GM18502 (cell line): ENCODE results near the gene GDF10.

Experiments
- ATAC-seq: cut with Tn5 transposase; IDR thresholded peaks from one replicate; pipeline ENCODE4 v1.9.1; 2021; ENCODE audit warnings: mild to moderate bottlenecking; ENCODE audit not compliant: unreplicated experiment, poor library complexity

GDF10 gene

GRCh38 chr10:47349941-47350371, 50.0 kb downstream of the GDF10 start:
- no peak for ATAC-seq

DNA sequence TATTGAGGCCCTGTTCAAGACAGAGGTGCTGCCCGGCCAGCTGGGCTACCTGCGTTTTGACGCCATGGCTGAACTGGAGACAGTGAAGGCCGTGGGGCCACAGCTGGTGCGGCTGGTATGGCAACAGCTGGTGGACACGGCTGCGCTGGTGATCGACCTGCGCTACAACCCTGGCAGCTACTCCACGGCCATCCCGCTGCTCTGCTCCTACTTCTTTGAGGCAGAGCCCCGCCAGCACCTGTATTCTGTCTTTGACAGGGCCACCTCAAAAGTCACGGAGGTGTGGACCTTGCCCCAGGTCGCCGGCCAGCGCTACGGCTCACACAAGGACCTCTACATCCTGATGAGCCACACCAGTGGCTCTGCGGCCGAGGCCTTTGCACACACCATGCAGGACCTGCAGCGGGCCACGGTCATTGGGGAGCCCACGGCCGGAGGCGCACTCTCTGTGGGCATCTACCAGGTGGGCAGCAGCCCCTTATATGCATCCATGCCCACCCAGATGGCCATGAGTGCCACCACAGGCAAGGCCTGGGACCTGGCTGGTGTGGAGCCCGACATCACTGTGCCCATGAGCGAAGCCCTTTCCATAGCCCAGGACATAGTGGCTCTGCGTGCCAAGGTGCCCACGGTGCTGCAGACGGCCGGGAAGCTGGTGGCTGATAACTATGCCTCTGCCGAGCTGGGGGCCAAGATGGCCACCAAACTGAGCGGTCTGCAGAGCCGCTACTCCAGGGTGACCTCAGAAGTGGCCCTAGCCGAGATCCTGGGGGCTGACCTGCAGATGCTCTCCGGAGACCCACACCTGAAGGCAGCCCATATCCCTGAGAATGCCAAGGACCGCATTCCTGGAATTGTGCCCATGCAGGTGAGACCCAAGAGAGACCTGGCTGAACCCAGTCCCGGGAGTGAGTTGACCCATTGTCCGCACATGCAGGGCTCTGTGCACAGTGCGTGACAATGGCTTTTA, 51.0 kb downstream of the GDF10 start:
- ATAC-seq: no peak

GRCh38 chr10:47351899-47352815, 52.2 kb downstream of the GDF10 start:
- ATAC-seq: no peak

GRCh38 chr10:47353351-47353750, 53.4 kb downstream of the GDF10 start:
- no peak for ATAC-seq

GRCh38 chr10:47354165-47354564, 54.2 kb downstream of the GDF10 start:
- ATAC-seq: no peak

- ATAC-seq: no peak
Observed at GRCh38 chr10:47354900-47355299, 54.9 kb downstream of the GDF10 start.

GRCh38 chr10:47356708-47357107, 56.7 kb downstream of the GDF10 start:
- no peak for ATAC-seq

DNA sequence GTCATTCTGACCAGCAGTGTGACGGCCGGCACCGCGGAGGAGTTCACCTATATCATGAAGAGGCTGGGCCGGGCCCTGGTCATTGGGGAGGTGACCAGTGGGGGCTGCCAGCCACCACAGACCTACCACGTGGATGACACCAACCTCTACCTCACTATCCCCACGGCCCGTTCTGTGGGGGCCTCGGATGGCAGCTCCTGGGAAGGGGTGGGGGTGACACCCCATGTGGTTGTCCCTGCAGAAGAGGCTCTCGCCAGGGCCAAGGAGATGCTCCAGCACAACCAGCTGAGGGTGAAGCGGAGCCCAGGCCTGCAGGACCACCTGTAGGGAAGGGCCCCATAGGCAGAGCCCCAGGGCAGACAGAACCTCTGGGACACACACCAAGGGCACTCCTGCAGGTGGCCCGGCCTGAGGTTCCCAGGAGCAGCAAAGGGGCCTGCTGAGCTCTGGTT, 57.2 kb downstream of the GDF10 start:
- ATAC-seq: no peak

DNA sequence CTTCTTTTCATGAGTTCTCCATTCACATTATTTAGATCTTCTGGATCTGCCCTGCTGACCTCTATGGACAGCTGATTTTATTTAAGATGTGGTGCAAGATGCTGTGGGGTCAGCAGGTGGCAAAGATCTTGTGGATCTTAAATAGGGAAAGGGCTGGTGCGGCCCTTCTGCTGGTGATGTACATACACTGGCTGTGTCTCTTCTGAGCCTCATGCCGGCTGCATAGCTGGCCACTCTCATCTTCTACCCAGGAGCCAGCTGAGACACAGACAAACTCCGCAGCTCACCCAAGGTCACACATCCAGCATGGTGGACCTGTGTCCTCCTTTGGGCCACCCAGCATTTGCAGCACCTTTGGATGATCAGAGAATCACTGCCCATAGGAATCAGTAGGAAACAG, 57.9 kb downstream of the GDF10 start:
- no peak for ATAC-seq

DNA sequence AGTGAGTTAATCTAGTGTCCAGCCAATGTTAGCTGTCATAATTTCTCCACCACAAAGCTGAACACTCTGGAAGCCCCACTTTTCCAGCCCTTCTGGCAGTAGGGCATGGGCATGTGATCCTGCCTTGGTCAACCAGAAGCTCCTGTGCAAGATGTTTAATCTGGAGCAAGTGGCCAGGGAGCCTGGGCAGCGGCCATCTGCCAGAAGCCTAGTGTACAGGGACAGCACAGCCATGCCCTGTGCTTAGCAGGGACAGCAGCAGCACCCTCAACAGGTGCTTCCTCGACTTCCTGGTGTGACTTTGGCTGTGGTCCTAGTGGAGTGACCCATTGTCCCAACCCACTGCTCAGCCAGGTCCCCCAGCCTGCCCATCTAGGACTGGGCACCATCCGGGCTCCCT, 58.5 kb downstream of the GDF10 start:
- ATAC-seq: no peak

GRCh38 chr10:47359101-47359500, 59.1 kb downstream of the GDF10 start:
- ATAC-seq: no peak

GRCh38 chr10:47359626-47360418, 59.8 kb downstream of the GDF10 start:
- ATAC-seq: no peak

DNA sequence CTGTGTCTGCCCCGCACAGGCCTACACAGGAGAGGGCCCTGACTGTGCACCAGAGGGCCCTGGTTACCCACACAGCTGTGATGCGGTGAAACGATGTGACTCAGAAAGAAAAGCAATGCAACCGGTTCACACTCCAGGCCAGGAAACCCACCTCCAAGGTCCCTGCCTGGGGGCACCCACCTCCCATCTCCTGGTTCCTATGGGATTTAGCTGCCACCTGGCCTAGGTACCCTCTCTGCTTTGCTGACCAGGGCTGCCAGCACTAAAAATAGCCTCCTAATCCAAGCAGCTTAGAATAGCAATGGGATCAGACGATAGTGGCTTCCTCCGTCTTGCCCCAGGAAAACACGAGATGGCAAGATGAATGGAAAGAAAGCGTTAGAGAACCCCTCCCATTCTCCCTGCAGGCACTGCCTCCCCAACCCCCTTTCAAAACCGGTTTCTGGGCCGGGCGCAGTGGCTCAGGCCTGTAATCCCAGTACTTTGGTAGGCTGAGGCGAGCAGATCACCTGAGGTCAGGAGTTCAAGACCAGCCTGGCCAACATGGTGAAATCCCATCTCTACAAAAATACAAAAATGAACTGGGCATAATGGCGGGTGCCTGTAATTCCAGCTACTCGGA, 60.5 kb downstream of the GDF10 start:
- no peak for ATAC-seq

- ATAC-seq: no peak
Observed at GRCh38 chr10:47361293-47361692, 61.3 kb downstream of the GDF10 start.

GRCh38 chr10:47362199-47362598, 62.2 kb downstream of the GDF10 start:
- ATAC-seq: no peak
